HEK293 (cell line): ENCODE data around the gene SYNCRIP.

ENCODE experiments used
- HOXA7 ChIP-seq: sonication (generic); formaldehyde crosslinking; IDR thresholded peaks from 2 replicates; pipeline ENCODE4 v1.8.1; 2022; ENCODE audit warnings: missing genetic modification reagents, borderline replicate concordance
- INSM2 ChIP-seq: fragments of 450-650 bp; formaldehyde crosslinking; IDR thresholded peaks from 2 replicates; pipeline ENCODE4 v1.5.1; 2016; ENCODE audit warnings: missing biosample characterization, missing genetic modification characterization
- KLF10 ChIP-seq: fragments of 450-650 bp; IDR thresholded peaks from 2 replicates; pipeline ENCODE4 v1.5.1; 2018; ENCODE audit warnings: missing biosample characterization, mild to moderate bottlenecking, missing genetic modification characterization
- KLF7 ChIP-seq: fragments of 450-650 bp; formaldehyde crosslinking; IDR thresholded peaks from 2 replicates; pipeline ENCODE4 v1.5.1; 2016; ENCODE audit warnings: missing biosample characterization, missing genetic modification characterization, borderline replicate concordance
- ZBTB11 ChIP-seq: fragments of 450-650 bp; formaldehyde crosslinking; conservative IDR thresholded peaks from 2 replicates; pipeline ENCODE4 v1.5.1; 2016; ENCODE audit warnings: low read depth, missing biosample characterization, missing genetic modification characterization
- ZBTB20 ChIP-seq: fragments of 450-650 bp; formaldehyde crosslinking; IDR thresholded peaks from 2 replicates; pipeline ENCODE4 v1.5.1; 2016; ENCODE audit warnings: missing biosample characterization, missing genetic modification characterization
- ZBTB49 ChIP-seq: fragments of 450-650 bp; formaldehyde crosslinking; IDR thresholded peaks from 2 replicates; pipeline ENCODE4 v1.5.1; 2016; ENCODE audit warnings: missing biosample characterization, missing genetic modification characterization, low read depth
- ZBTB6 ChIP-seq: fragments of 450-650 bp; formaldehyde crosslinking; IDR thresholded peaks from 2 replicates; pipeline ENCODE4 v1.5.1; 2017; ENCODE audit warnings: missing biosample characterization, missing genetic modification characterization
- ZBTB7A ChIP-seq: fragments of 450-650 bp; formaldehyde crosslinking; IDR thresholded peaks from 2 replicates; pipeline ENCODE4 v1.5.1; 2016; ENCODE audit warnings: low read depth, missing biosample characterization, missing genetic modification characterization
- ZFP37 ChIP-seq: fragments of 450-650 bp; formaldehyde crosslinking; IDR thresholded peaks from 2 replicates; pipeline ENCODE4 v1.5.1; 2016; ENCODE audit warnings: missing biosample characterization, missing genetic modification characterization
- ZNF121 ChIP-seq: fragments of 450-650 bp; formaldehyde crosslinking; IDR thresholded peaks from 2 replicates; pipeline ENCODE4 v1.5.1; 2016; ENCODE audit warnings: missing biosample characterization, missing genetic modification characterization
- ZNF140 ChIP-seq: fragments of 450-650 bp; formaldehyde crosslinking; IDR thresholded peaks from 2 replicates; pipeline ENCODE4 v1.5.1; 2016; ENCODE audit warnings: missing biosample characterization, missing genetic modification characterization
- ZNF174 ChIP-seq: fragments of 450-650 bp; formaldehyde crosslinking; IDR thresholded peaks from 2 replicates; pipeline ENCODE4 v1.5.0; 2017; ENCODE audit warnings: missing biosample characterization, mild to moderate bottlenecking, missing genetic modification characterization
- ZNF2 ChIP-seq: fragments of 450-650 bp; formaldehyde crosslinking; IDR thresholded peaks from 2 replicates; pipeline ENCODE4 v1.5.1; 2016; ENCODE audit warnings: missing biosample characterization, missing genetic modification characterization
- ZNF341 ChIP-seq: fragments of 450-650 bp; formaldehyde crosslinking; IDR thresholded peaks from 2 replicates; pipeline ENCODE4; 2016; ENCODE audit warnings: low read depth, missing biosample characterization, missing genetic modification characterization
- ZNF354C ChIP-seq: fragments of 450-650 bp; formaldehyde crosslinking; IDR thresholded peaks from 2 replicates; pipeline ENCODE4 v1.5.1; 2016; ENCODE audit warnings: missing biosample characterization, missing genetic modification characterization, low read depth, borderline replicate concordance
- ZNF423 ChIP-seq: fragments of 450-650 bp; formaldehyde crosslinking; IDR thresholded peaks from 2 replicates; pipeline ENCODE4 v1.5.1; 2016; ENCODE audit warnings: missing biosample characterization, missing genetic modification characterization
- ZNF501 ChIP-seq: fragments of 450-650 bp; formaldehyde crosslinking; IDR thresholded peaks from 2 replicates; pipeline ENCODE4 v1.5.1; 2016; ENCODE audit warnings: missing biosample characterization, missing genetic modification characterization
- ZNF560 ChIP-seq: fragments of 450-650 bp; formaldehyde crosslinking; IDR thresholded peaks from 2 replicates; pipeline ENCODE4 v1.5.1; 2017; ENCODE audit warnings: missing biosample characterization, missing genetic modification characterization, borderline replicate concordance
- ZNF561 ChIP-seq: fragments of 450-650 bp; IDR thresholded peaks from 2 replicates; pipeline ENCODE4 v1.5.1; 2018; ENCODE audit warnings: missing biosample characterization, missing genetic modification characterization, borderline replicate concordance
- ZNF600 ChIP-seq: fragments of 450-650 bp; formaldehyde crosslinking; IDR thresholded peaks from 2 replicates; pipeline ENCODE4 v1.5.1; 2016; ENCODE audit warnings: missing biosample characterization, missing genetic modification characterization
- ZNF623 ChIP-seq: fragments of 450-650 bp; formaldehyde crosslinking; IDR thresholded peaks from 2 replicates; pipeline ENCODE4 v1.5.1; 2016; ENCODE audit warnings: missing biosample characterization, missing genetic modification characterization
- ZNF629 ChIP-seq: fragments of 450-650 bp; formaldehyde crosslinking; IDR thresholded peaks from 2 replicates; pipeline ENCODE4 v1.5.1; 2017; ENCODE audit warnings: missing biosample characterization, missing genetic modification characterization
- ZNF704 ChIP-seq: fragments of 450-650 bp; formaldehyde crosslinking; IDR thresholded peaks from 2 replicates; pipeline ENCODE4 v1.5.1; 2016; ENCODE audit warnings: missing biosample characterization, missing genetic modification characterization
- ZNF776 ChIP-seq: fragments of 450-650 bp; formaldehyde crosslinking; IDR thresholded peaks from 2 replicates; pipeline ENCODE4 v1.5.0; 2017; ENCODE audit warnings: missing biosample characterization, missing genetic modification characterization, borderline replicate concordance
- ZNF830 ChIP-seq: fragments of 450-650 bp; IDR thresholded peaks from 2 replicates; pipeline ENCODE4 v1.5.0; 2018; ENCODE audit warnings: missing biosample characterization, missing genetic modification characterization, low read depth, mild to moderate bottlenecking, moderate library complexity
- ZSCAN16 ChIP-seq: fragments of 450-650 bp; formaldehyde crosslinking; IDR thresholded peaks from 2 replicates; pipeline ENCODE4 v1.5.1; 2016; ENCODE audit warnings: missing biosample characterization, missing genetic modification characterization
- ZSCAN30 ChIP-seq: fragments of 450-650 bp; IDR thresholded peaks from 2 replicates; pipeline ENCODE4 v1.5.1; 2018; ENCODE audit warnings: missing biosample characterization, mild to moderate bottlenecking, missing genetic modification characterization, moderate library complexity
- ZSCAN4 ChIP-seq: fragments of 450-650 bp; formaldehyde crosslinking; IDR thresholded peaks from 2 replicates; pipeline ENCODE4 v1.5.1; 2017; ENCODE audit warnings: missing biosample characterization, missing genetic modification characterization

The SYNCRIP gene

GRCh38 chr6:85593438-85594196 is 49.1 kb downstream of the SYNCRIP start, which contains the start of gene SNX14 (continued):
- peak; percentile 11; the same call in 1 of the 2 replicates for TF ChIP-seq KLF10 (tag by site-specific recombination)
- TF ChIP-seq ZBTB6: peak; percentile 72
- TF ChIP-seq ZNF2 (tag by site-specific recombination): peak; percentile 75; the same call in 1 of the 2 replicates
- TF ChIP-seq ZBTB49 (tag by site-specific recombination): no peak
- TF ChIP-seq ZSCAN30 (tag by site-specific recombination): peak; percentile 61
- peak; percentile 44; the same call in 1 of the 2 replicates for TF ChIP-seq KLF7
- peak; percentile 70 for TF ChIP-seq ZNF629 (tag by site-specific recombination)
- TF ChIP-seq INSM2: peak; percentile 53; the same call in 1 of the 2 replicates
- TF ChIP-seq ZBTB11: peak; percentile 97
- TF ChIP-seq ZBTB7A (tag by site-specific recombination): peak; percentile 88; the same call in 1 of the 2 replicates
- TF ChIP-seq ZNF704 (tag by site-specific recombination): no peak
- peak; percentile 84 for TF ChIP-seq ZBTB20
- no peak for TF ChIP-seq ZNF560
- no peak for TF ChIP-seq ZNF174 (tag by site-specific recombination)
- no peak for TF ChIP-seq ZNF776 (tag by site-specific recombination)
- TF ChIP-seq ZNF830: no peak
- peak; percentile 96 for TF ChIP-seq ZNF600
- TF ChIP-seq ZSCAN16 (tag by site-specific recombination): peak; percentile 56
- no peak for TF ChIP-seq ZNF623
- TF ChIP-seq ZNF140 (tag by site-specific recombination): no peak
- peak; percentile 100 for TF ChIP-seq ZNF341 (tag by site-specific recombination)
- TF ChIP-seq ZSCAN4: peak; percentile 8; the same call in 1 of the 2 replicates
- TF ChIP-seq ZNF121 (tag by site-specific recombination): no peak
- no peak for TF ChIP-seq HOXA7 (CRISPR knock-in tag)
- peak; percentile 79 for TF ChIP-seq ZNF561 (tag by site-specific recombination)
- peak; percentile 41; the same call in 1 of the 2 replicates for TF ChIP-seq ZFP37 (tag by site-specific recombination)
- peak; percentile 96 for TF ChIP-seq ZNF501 (tag by site-specific recombination)
- TF ChIP-seq ZNF354C (tag by site-specific recombination): no peak
- TF ChIP-seq ZNF423: no peak; the same call in none of the 2 replicates
